Measurements from ENCODE around the gene DEPDC1B.
"Not testable (repeated sequence)": the region's sequence is repeated elsewhere in the genome, so short reads cannot be mapped to it uniquely, and the experiment has no call there.

DEPDC1B gene

DNA sequence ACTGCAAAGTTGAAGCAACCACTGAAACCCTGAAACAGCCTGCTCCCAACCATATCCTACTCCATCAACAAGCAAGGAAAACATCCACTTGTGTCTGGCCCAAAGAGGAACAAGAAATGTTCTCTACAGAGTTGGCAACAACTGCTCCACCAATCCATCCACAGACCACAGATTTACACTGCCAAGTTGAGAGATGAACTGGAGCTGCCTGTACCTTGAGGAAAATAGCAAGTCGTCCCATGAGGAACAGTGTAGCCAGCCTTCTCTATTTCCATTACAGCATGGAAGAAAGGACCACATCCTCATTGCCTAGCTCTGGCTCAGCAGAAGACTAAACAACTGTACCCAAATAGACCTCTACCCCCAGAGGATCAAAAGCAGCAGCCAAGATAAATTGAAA lies 60.4 kb downstream of the DEPDC1B start:
- DNase-seq = no peak

DNA sequence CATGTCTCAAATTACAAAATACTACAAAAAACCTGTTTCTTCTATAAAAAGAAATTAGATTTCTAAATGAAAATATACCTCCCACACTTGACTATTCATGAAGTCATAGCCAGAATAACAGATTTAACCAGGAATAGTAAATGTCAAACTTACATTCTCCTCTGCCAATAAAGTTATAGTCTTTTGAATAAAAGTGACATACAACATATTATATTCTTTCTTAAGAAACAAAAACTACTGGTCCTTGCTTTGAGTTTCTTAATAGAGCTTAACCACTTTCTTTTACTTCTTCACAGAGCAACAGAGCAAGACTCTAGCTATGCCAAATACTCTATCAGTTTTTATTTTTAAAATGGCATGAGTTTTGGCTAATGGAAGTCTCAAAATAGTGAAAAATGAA lies 61.7 kb downstream of the DEPDC1B start:
- no peak for DNase-seq

DNA sequence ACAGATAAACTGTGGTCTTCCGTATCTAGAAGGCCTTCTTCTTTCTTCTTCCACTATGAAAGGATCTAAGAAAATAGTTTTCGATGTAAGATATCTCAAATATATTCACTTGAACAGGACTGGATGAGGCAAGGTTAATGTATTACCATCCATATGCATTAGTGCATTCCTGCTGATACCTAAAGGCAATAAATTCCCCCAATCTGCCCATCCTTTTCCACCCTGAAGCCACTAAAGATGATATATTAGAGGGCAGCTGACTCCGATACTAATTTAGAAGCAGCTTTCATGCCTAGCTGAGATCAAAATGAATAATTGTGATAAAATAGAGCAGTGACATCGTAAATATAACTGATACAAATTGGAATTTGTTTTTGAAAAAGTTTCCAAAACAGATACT lies 63.3 kb downstream of the DEPDC1B start:
- no peak for DNase-seq

DNA sequence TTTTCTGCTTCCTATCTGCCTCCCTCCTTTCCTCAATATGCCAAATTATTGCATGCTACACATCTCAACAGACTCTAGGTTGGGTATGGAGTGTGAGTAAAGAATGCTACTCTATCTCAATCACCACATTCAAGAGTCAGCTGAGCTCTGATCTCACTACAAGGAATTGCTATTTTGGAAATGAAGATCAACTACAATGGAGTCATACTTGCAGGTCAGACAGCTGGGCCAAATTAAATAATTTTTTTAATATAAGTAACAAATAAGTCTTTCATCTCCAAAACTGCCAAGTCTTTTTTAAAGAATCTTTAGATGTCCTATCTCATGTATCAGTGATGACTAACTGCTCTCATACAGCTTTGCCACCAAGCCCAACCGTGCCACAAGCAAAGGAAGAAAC lies 64.0 kb downstream of the DEPDC1B start:
- no peak for DNase-seq

DNA sequence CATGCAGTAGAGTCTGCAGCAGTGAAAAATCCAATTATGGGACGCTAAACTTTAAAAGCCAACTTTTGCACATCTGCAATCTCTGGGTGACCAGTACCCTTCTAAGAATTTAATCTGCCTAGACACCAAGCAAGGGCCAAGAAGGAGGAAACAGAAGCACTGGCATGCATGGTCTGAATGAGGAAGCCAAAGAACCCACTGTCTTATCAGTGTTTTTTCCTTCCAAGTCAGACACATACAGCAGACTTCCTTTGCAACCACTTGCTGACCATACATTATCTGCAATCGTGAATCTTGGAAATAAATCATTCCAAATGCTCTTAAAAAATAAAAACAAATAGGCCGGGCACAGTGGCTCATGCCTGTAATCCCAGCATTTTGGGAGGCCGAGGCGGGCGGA lies 65.9 kb downstream of the DEPDC1B start:
- no peak for DNase-seq

DNA sequence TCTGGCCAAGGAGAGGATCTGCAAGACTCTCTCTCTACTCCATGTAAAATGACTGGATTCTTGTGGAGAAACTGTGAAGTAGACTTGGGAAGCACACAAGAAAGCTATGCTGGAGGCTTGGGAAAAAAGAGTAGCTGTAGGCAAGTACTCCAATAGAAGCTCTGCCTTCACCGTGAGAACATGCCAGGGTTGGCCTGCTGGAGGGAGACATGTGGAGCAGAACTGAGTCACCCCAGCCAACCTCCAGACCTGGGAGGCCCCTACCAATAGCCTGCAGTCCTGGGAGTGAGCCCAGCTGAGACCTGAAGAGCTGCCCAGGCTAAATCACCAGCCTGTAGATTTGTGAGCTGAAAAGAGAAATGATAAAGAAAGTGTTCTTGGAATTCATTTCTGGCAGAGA lies 66.6 kb downstream of the DEPDC1B start:
- DNase-seq = no peak

DNA sequence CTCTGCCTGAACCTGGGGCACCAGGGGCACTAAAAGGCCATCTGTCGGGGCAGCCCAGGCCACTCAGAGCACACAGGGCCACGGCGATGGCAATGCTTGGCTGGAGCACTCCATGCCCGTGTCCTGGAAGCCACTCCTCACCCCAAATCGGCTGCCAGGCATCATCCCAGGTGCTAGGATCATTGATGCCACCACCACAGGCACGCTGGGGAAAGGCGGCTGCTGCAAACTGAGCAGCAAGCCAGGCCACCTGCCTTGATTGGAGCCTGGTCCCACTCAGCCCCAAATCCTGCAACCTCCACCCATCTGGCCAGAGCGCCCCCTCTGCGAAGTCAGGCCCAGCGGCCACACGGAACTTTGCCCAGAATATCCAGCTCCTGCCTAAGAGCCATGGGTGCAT lies 67.8 kb downstream of the DEPDC1B start:
- DNase-seq = no peak

DNA sequence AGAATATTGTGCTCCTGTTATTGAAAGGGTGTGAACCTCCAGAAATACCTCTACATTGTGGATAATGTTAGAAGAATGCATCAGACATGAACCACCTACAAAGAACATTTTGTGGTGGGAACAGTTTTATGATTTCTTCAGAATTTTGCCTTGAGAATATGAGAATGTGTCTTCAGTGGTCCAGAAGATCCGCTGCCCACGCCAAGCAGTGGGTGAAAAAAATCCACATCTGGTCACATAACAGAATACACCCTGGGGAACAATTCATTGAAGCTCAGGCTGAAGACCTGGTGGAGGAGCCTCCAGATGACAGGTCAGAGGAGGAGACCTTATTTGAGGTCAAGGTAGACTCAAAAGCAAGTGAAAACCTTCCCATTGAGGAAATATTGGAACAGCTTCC lies 69.1 kb downstream of the DEPDC1B start:
- DNase-seq = no peak

DNA sequence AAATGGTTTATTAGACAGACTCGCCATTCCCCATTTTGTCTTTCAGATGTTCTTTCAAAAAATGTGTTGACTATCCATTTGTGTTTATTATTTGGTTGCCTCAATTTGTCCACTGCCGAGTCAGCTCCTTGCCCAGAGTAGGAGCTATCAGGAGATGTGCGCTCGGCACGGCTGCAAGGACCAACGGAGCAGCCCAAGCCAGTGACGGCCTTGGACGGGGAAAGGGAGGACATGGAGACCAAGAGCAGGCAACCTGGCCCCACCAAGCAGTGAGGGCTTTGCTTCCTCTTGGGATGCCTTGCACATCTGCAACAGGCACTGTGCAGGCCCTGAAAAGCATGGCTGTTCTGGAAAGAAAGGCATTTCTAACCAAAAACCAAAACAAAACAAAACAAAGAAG lies 69.8 kb downstream of the DEPDC1B start:
- no peak for DNase-seq

DNA sequence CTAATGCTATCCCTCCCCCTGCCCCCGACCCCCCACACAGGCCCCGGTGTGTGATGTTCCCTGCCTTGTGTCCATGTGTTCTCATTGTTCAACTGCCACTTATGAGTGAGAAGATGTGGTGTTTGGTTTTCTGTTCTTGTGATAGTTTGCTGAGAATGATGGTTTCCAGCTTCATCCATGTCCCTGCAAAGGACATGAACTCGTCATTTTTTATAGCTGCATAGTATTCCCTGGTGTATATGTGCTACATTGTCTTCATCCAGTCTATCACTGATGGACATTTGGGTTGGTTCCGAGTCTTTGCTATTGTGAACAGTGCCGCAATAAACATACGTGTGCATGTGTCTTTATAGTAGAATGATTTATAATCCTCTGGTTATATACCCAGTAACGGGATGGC lies 75.1 kb downstream of the DEPDC1B start:
- DNase-seq = not testable (repeated sequence)

DNA sequence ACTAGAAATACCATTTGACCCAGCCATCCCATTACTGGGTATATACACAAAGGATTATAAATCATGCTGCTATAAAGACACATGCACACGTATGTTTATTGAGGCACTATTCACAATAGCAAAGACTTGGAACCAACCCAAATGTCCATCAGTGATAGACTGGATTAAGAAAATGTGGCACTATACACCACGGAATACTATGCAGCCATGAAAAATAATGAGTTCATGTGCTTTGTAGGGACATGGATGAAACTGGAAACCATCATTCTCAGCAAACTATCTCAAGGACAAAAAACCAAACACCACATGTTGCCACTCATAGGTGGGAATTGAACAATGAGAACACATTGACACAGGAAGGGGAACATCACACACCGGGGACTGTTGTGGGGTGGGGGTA lies 79.2 kb downstream of the DEPDC1B start:
- DNase-seq = not testable (repeated sequence)

DNA sequence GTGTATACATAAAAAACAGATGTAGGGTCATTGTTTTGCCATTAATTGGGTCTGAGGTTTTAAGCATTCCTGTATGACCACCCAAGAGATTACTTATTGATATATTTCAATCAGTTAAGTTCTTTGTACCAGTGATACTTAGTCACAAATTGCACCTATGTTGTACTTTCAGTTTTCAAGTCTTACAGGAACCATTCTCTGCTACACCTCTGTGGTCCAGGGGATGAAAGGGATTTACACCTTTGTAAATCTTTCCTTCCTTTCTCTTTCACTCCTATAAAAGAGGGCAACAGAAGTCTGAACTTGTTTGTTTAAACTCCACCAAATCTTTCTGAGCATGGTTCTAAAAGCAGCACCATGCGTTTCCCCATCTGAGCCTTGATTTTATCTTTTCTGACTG lies 86.1 kb downstream of the DEPDC1B start:
- DNase-seq = no peak

DNA sequence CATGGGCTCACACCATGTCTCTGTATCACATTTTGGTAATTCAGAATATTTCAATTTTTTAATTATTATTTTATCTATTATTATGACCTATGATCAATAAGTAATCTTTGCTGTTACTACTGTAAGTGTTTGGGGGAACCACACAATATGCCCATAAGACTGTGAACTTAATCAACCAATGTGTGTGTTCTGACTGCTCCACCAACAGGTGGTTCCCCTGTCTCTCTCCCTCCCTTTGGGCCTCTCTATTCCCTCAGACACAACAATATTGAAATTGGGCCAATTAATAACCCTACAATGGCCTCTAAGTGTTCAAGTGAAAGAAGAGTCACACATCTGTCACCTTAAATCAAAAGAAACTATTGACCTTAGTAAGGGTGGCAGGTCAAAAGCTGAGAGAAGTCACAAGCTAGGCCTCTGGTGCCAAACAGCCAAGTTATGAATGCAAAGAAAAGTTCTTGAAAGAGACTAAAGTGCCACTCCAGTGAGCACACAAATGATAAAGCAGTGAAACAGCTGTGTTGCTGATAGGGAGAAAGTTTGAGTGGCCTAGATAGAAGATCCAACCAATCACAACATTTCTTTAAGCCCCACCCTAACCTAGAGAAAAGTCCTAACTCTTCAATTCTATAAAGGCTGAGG lies 88.7 kb downstream of the DEPDC1B start:
- DNase-seq = no peak

DNA sequence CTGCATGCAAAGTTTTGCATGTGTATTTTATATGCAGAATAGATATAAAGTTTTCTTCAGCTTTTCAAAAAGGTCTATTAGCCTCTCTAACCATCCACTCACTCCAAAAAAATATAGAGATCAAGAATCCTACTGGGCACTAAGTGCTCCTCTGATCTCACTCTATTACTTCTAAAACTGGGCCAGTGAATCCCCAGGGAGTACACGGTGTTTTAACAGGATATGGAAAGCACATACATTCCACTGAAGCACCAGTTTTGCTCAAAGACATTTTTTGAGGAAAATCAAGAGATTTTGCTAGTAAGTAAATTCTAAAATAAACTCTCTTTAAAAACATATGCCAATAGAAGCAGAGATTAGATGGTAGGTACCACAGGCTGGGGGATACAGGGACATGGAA lies 95.2 kb downstream of the DEPDC1B start:
- DNase-seq = no peak

DNA sequence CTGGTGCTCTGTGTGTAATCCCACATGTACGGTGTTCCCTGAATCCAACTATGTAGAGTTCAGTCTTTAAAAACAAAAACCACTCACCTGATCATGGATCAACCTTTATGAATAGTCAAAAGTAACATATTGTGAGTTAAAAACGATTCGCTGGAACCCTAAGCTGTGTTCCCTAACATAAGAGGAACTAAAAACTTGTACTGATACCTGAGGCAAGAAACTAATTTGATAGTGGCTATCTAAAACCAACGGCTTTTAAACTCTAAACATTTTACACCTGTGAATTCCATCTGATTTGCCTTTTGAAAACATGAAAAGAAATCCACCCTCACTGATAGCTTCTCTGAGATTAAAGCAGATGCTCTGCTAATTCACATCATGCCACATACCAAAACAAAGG lies 101.5 kb downstream of the DEPDC1B start:
- no peak for DNase-seq

DNA sequence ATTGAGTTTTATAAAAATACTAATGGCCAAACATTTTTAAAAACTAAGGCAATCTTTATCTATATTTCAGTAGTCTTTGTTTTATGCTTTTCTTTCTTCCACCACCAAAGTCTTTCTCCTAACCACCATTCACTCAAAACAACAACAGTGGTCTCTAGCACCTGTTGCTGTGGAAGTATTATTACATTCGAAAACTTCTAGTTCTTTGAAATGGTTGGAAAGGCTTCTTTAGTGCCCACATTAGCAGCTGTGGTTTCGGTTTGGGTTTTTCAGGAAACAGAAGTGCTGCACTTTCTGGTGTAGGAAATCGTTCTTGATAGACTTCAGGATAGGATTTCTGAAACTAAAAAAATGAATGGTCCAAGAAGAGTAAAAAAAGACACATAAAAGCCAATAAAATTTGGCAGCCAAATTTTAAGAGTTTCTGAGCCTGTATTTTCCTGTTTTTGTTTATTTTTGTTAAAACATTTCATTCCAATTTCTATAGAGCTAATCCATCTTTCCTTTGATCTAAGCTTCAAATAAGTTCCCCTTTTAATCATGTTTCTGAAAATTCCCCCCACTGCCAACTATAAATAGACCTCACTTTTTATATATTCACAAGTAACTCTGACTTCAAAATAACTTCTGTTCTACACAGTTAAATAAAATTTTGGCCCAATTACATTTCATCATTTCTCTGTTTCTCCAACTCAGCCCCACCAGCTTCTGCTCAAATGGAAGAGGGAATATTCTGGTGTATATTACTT lies 102.2 kb downstream of the DEPDC1B start:
- DNase-seq = no peak

DNA sequence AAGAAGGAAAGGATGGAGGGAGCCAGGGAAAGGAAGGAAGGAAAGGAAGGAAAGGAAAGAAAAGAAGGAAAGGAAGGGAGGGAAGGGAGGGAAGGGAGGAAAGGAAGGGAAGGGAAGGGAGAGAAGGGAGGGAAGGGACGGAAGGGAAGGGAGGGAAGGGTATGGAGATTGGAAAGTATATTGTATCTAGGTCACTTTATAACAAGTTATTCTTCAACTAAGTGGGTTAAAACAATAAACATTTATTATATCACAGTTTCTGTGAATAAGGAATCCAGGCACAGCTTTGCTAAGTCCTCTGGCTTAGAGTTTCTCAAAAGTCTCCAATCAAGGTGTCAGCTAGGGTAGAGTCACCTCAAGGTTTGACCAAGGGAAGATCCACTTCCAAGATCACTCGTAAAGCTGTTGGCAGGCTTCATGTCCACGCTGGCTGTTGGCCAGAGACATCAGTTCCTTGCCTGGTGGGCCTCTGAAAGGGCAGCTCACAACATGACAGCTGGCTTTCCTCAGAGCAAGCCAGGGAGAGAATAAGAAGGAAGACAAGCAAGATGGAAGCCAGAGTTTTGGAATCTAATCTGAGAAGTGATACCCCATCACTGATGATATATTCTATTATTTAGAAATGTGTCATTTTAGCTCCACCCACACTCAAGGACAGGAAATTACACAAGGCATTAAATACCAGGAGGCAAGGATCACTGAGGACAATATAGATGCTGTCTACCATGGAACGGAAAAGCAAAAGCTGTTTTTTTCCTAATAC lies 105.1 kb downstream of the DEPDC1B start:
- DNase-seq = no peak

DNA sequence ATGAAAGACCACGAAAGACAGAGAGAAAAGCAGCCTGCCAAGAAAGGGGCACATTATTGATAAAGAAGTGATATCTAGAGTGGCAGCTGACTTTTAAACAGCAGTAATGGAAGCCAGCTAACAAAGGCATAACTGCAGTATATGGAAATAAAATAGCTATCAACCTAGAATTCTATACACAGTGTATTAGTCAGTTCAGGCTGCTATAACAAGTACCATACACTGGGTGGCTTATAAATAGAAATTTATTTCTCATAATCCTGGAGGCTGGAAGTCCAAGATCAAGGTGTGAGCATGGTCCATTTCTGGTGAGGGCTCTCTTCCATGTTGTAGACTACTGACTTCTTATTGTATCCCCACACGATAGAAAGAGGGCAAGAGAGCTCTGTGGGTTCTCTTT lies 109.8 kb downstream of the DEPDC1B start:
- no peak for DNase-seq

DNA sequence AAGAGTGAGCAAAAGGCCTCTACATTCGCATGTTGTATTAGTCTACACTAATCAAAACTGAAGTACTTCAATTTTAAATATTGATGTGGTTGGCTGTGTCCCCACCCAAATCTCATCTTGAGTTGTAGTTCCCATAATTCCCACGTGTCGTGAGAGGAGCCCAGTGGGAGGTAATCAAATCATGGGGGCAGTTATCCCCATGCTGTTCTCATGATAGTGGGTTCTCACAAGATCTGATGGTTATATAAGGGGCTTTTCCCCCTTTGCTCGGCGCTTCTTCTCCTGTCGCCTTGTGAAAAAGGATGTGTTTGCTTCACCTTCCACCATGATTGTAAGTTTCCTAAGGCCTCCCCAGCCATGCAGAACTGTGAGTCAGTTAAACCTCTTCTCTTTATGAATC lies 112.7 kb downstream of the DEPDC1B start:
- not testable (repeated sequence) for DNase-seq

DNA sequence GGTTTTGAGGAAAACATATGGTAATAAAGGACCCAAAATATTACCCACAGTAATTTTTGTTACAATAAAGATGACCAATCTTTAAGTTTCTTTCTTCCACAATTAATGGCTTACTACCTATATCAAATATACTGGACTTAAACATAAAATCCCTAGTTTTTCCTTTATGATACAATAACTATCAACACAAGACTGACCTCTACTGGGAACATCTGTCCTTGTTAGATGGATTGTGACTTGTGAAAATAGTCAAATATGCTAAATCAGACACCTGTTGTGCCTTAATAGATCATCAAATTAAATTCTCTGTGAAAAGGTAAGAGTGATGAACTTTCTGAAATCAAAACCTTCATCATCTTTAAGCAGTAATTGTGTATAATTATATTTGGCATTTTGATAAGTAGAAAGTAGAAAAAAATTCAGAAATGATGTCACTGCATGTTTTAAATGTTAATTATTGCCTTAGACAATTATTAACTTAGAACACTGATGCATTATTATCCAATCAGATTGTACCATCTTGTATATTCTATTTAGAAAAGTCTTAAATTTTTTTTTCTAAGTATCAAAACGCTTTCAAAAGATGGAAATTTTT lies 113.6 kb downstream of the DEPDC1B start:
- DNase-seq = no peak

DNA sequence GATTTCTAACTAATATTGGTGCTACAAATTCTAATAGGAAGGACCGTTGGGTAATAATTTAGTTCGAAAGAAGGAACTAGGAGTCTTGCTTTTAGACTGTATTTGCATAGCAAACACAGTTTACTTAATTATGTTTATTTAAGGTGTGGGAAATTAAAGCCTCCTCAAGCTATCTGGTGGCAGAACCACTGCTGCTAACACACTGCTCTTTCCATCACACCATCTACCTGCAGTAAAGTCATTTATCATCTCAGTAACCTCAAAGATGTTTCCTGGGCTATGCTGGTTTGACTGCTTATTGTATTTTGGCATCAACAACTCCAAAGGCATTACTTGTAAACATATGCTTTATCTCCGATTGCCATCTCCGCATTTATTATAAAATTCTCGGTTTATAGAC lies 114.3 kb downstream of the DEPDC1B start:
- DNase-seq = no peak

DNA sequence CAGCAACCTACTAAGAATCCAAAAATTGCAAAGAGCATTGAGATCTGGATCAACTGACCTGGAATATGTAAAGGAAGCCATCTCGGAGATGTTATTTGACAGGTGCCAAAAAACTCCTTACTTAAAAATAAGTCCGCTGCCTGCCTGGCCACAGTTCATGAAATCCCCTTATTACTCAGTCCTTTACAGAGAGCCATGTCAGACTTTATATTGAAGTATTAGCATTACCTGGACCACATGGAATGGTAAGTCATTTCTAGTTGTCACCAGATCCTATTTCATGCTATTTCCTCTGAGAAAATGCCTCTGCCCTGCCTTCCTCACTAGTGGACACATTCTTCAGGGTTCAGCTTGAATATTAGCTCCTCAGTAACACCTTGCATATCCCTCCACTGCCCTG lies 115.7 kb downstream of the DEPDC1B start:
- no peak for DNase-seq

DNA sequence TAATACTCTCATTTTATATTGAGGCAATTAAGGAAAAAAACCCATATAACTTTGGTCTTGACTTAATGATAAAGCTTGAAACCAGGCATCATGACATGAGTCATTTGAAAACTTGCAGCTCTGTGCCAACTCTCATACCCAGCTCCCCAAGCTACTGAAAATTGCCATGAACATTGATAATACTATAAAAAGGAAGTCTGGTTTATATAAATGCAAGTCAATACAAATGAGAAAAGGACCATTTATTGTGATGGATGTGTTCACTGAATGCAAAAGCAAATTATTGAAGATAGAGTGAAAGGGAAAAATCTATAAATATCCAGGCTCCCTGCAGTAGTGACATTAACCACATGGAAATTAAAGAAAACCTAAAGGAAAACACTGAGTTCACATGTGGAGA lies 116.3 kb downstream of the DEPDC1B start:
- no peak for DNase-seq

DNA sequence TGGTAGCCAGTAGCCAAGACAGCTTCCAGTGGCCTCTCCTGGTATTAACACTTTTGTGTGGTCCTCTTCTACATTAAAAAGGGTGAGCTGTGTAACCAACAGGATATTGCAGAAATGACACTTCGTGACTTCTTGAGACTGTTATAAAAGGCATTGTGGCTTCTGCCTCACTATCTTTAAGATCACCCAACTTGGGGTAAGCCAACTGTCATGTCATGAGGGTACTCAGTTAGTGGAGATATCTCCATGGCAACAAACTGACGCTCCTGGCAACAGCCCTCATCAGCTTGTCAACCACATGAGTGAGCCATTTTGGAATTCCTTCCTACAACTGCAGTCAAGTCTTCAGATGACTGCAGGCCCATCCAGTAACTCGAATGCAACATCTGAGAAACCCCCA lies 121.7 kb downstream of the DEPDC1B start:
- no peak for DNase-seq
